GM18508 (cell line): ENCODE data around the gene OR2A5.
"Not testable (repeated sequence)": the region's sequence is repeated elsewhere in the genome, so short reads cannot be mapped to it uniquely, and the experiment has no call there.

Experiments
- ATAC-seq: cut with Tn5 transposase; IDR thresholded peaks from one replicate; pipeline ENCODE4 v1.9.1; 2021; ENCODE audit warnings: moderate number of reproducible peaks; ENCODE audit not compliant: insufficient read depth, unreplicated experiment

OR2A5 gene, protein sequence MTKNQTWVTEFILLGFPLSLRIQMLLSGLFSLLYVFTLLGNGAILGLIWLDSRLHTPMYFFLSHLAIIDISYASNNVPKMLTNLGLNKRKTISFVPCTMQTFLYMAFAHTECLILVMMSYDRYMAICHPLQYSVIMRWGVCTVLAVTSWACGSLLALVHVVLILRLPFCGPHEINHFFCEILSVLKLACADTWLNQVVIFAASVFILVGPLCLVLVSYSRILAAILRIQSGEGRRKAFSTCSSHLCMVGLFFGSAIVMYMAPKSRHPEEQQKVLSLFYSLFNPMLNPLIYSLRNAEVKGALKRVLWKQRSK

DNA sequence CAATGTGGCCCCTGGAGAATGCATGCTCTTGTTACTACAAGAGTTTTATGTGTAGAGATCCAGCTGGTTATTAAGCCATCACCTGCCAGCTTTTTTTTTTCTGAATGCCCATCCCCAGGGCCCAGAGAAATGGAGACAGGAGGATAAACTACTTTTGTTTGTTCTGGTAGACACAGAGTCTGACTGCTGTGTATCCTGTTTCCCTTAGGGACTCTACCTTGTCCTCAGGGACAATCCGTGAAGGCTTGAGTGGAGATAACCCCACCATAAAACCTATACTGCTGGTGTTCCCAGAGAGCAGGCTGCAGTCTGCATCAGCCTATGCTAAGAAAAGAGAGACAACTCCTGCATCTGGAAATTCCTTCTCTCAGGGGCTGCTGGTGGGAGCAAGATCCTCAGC lies at the start of gene OR2A5:
Gene OR2A5 (plus strand): TSS at position 301 of the 400 bp plus-strand sequence. CDS start 1,454 bp downstream, outside the sequence.
- ATAC-seq, result no peak

GRCh38 chr7:144000020-144000419 lies 48.7 kb upstream of the OR2A5 start, which contains the start of gene OR6B1:
Gene OR6B1, plus strand, starts transcription at chr7:144000320. Its CDS starts 3,677 bp downstream, at chr7:144003997.
- no peak for ATAC-seq

- ATAC-seq, result no peak
Observed at GRCh38 chr7:144001543-144001942, 47.2 kb upstream of the OR2A5 start.

DNA sequence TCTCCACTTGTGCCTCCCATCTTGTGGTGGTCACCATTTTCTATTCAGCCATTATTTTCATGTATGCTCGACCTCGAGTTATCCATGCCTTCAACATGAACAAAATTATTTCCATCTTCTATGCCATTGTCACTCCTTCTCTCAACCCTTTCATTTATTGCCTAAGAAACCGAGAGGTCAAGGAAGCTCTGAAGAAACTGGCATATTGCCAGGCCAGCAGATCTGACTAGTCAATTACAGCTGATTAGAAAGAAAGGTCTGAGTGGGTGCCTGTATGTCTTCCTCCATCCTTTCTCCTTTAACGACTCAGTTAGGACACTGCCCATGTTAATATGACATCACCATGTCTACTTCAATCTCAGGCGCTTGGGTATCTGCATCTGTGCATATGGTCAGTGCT lies 44.0 kb upstream of the OR2A5 start:
- ATAC-seq, result no peak

GRCh38 chr7:144006029-144006691 lies 42.6 kb upstream of the OR2A5 start:
- no peak for ATAC-seq

GRCh38 chr7:144006692-144007042 lies 42.1 kb upstream of the OR2A5 start:
- ATAC-seq, result no peak

DNA sequence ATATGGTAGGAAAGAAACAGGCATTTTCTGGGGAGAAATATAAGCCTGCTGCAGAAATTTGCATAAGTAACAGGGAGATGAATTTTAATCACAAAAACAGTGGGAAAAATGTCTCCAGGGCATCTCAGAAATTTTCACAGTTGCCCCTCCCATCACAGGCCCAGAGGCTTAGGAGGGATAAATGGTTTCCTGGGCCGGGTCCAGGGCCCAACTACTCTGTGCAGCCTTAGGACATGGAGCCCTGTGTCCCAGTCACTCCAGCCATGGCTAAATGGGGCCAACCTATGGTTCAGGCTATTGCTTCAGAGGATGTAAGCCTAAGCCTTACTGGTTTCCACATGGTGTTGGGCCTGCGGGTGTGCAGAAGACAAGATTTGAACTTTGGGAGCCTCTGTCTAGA lies 39.4 kb upstream of the OR2A5 start:
- ATAC-seq, result no peak

DNA sequence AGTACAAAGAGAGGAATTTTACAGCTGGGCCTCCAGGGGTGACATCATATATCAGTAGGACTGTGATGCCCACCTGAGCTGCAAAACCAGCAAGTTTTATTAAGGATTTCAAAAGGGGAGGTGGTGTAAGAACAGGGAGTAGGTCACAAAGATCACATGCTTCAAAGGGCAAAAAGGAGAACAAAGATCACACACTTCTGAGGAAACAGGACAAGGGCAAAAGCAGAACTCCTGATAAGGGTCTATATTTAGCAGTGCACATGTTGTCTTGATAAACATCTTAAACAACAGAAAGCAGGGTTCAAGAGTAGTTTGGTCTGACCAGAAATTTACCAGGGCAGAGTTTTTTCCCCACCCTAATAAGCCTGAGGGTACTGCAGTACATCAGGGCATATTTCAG lies 38.7 kb upstream of the OR2A5 start:
- not testable (repeated sequence) for ATAC-seq

DNA sequence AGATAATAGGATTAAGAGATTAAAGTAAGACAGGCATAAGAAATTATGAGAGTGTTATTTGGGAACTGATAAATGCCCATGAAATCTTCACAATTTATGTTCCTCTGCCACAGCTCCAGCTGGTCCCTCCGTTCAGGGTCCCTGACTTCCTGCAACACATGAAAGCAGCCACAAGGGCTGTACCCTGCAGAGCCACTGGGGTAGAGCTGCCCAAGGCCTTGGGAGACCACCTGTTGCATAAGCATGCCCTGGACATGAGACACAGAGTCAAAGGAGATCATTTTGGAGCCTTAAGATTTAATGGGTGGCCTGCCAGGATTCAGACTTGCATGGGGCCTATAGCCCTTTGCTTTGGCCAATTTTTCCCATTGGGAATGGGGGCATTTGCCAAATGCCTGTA lies 37.9 kb upstream of the OR2A5 start:
- not testable (repeated sequence) for ATAC-seq

- ATAC-seq, result no peak
Observed at GRCh38 chr7:144011458-144012230, 37.1 kb upstream of the OR2A5 start.

GRCh38 chr7:144018065-144018464 lies 30.7 kb upstream of the OR2A5 start:
- no peak for ATAC-seq

GRCh38 chr7:144019457-144019856 lies 29.3 kb upstream of the OR2A5 start:
- ATAC-seq, result no peak

DNA sequence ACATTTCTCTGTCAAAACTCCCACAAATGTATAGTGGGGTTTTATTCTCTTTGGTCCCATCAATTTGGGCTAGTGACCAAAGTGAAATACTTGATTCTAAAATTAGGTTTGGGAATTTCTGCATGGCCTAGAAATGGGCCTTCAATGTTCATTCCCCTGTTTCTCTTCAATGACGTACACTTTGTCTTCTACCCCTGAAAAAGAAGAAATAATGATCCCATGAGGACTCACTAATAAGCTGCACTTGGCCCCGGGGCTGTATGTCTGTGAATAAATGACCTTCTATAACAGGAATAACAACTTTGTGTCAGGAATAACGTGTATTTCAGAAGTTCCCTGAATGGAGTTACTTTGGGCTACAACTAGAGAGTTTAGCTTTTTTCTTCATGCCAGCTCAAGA lies 28.4 kb upstream of the OR2A5 start:
- no peak for ATAC-seq

DNA sequence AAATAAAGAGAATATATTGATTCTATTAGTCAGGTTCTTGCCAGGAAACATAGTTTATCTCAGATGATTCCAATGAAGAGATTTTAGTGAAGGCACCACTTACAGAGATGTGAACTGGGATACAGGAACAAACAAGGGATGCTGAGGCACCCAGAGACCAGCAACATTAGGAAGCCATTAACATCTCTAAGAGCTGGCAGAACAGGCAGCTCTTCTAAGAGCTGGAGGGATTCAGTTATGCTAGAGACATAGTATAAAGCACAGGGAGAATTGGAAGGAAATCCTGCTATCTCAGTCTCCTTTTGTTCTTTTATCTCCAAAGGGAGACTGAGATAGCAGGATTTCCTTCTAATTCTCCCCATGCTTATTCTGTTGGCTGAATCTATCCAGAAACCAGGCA lies 26.6 kb upstream of the OR2A5 start:
- ATAC-seq, result no peak

DNA sequence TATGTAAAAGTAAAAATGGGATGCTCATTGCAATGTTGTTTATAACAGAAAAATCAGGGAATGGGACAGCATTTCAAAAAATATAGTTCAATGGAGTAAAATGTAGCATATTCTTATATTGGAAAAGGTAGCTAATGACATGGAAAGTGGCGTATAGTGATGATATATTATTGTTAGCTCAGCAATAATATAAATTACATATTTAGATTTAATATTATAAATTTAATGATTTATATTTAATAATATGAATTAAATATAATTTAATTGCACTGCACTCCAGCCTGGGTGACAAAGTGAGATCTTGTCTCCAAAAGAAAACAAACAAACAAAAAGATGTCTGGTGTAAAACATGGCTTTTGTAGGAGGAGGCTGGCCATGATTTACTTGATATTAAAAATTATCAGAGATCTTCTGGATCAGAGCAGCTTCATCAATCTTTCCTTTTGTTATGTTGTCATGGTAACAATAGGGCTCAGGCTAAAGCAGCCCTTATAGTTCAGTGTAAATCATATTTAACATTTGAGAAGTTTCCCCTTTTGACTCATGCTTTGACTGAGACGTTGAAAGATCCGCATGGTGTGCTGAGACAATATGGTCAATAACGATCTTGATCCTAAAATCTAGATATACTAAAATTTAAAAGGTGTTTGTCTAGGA lies 25.4 kb upstream of the OR2A5 start:
- no peak for ATAC-seq

DNA sequence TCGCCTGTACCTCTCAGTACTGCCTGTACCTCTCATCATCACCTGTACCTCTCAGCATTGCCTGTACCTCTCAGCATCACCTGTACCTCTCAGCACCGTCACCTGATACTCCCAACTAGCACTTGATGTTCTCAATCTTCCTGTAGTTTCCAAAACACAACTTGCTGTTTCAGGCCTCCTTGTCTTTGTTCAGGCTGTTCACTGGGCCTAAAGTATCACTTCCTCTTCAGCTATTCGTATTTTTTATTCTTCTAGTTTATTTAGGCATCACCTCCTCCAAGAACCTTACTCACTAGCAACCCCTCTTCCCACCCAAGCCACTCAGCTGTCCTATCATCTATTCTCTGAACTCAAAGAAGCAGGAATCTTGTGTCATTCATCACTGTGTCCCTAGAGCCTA lies 24.5 kb upstream of the OR2A5 start:
- ATAC-seq, result no peak

DNA sequence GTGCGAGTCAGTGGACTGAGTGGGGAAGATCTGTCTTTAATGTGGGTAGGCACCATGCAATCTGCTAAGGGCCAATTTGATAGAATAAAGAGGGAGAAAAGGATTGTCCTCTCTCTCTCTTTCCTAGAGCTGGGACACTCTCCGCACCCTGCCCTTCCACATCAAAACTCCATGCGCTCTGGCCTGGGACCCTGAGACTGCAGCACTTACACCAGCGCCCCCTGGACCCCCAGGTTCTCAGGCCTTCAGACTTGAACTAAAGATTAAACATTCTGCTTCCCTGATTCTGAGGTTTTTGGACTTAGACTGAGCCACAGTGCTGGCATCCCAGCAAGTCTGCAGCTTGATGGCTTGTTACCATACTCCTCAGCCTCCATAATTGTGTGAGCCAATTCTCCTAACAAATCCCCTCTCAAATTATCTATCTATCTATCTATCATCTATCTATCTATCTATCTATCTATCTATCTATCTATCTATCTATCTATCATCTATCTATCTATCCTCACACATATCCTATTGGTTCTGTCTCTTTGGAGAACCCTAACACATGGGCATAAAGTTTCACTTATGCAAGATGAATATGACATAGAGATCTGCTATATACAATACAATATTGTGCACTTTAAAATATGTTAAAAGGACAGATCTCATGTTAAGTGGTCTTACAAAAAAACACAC lies 22.4 kb upstream of the OR2A5 start:
- no peak for ATAC-seq

DNA sequence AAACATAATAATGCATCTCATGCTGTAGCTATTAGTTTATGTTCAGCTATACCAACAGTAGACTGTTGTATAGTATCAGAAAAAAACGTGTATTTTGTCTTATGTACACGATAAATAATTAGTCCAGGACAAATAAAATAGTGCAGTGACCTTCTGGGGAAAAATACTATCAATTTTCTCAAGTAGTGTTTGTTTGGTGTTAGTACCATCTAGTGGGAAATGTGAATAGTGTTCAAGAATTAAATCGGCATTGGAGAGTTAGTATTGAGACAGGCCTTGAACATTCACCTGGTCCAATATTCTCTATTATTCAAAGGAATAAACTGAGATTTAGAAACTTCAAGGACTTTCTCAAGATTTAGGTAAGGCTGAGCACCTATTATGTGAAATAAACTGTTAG lies 21.7 kb upstream of the OR2A5 start:
- no peak for ATAC-seq

- ATAC-seq, result no peak
Observed at GRCh38 chr7:144027974-144028373, 20.8 kb upstream of the OR2A5 start.

DNA sequence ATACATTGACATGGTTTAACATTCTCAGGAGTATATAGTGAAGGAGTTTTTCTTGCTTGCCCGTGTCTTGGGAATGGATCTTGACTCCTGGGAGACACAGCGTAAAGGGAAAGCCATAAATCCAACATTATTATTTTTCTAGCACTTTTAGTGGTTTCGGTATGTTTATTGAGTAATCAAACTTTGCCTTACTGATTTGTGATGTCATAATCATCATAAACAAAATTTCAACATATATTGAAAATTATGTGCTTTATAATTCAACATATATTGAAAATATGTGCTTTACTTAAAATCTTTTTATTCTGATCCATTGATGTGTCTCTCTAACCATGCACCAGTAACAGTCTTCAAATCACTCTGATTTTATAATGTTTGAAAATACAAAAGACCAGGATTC lies 20.2 kb upstream of the OR2A5 start:
- no peak for ATAC-seq
